GM18870 (cell line): ENCODE measurements around the gene DONSON.
"Not testable (repeated sequence)": the region's sequence is repeated elsewhere in the genome, so short reads cannot be mapped to it uniquely, and the experiment has no call there.

Experiments used
- ATAC-seq: cut with Tn5 transposase; IDR thresholded peaks from one replicate; pipeline ENCODE4 v1.9.1; 2021; ENCODE audit warnings: moderate library complexity; ENCODE audit not compliant: unreplicated experiment

The DONSON gene, protein sequence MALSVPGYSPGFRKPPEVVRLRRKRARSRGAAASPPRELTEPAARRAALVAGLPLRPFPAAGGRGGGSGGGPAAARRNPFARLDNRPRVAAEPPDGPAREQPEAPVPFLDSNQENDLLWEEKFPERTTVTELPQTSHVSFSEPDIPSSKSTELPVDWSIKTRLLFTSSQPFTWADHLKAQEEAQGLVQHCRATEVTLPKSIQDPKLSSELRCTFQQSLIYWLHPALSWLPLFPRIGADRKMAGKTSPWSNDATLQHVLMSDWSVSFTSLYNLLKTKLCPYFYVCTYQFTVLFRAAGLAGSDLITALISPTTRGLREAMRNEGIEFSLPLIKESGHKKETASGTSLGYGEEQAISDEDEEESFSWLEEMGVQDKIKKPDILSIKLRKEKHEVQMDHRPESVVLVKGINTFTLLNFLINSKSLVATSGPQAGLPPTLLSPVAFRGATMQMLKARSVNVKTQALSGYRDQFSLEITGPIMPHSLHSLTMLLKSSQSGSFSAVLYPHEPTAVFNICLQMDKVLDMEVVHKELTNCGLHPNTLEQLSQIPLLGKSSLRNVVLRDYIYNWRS

DNA sequence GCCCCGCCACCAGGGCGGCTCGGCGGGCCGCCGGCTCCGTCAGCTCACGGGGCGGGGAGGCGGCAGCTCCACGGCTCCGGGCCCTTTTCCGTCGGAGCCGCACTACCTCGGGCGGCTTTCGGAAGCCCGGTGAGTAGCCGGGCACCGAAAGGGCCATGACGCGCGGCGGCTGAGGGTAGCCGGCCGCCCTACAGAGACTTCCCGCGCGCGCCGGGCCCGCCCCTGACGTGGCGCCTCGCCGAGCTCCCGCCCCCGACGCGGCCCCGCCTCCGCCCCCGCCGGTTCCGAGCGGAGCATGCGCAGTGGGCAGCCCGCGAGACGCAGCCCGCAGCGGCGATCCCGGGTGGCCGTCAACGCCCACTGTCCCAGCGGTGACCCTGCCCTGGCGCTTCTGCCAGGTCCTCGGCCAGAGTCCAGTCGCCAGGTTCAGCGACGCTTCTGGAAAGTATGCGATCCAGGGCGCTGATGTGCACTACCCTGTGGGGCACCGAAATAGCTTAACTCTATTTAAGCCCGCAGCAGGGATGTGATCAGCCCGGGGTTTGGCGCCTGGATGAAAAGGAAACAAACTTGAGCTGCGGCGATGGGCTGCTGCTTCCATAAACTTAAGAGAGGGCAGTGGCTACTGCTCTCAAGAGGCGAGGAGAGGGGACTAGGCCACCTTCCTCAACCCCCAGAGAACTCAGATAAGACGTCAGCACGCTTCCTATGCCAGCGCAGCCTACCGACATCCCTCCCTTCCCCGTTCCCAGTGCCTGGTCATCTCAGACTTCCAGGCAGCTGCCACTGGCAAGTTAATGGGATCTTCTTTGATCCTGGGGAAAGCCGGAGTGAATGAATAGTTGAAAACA is at the start of gene DONSON:
Gene DONSON (minus strand): TSS at position 200 of the 851 bp plus-strand sequence. CDS start 43 bp downstream, at position 157.
- ATAC-seq = peak; percentile 55

DNA sequence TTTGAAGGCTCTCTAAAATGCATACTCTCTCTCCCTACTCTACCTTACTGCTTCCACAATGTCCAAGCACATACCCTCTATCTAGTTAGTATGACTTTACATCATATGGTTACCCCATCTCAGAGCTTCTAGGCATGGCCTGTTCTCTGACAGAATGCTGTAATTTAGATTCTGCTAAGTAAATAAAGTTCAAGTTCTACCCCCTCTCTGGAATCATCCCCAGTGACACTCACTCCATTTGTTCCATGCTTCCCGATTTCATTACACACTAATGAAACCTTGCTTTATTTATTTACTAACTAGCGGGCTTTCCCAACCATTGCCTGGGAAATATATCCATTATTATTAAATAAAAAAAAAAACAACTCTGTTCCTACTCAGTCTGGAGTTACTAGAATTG is 45.8 kb upstream of the DONSON start:
- no peak for ATAC-seq

DNA sequence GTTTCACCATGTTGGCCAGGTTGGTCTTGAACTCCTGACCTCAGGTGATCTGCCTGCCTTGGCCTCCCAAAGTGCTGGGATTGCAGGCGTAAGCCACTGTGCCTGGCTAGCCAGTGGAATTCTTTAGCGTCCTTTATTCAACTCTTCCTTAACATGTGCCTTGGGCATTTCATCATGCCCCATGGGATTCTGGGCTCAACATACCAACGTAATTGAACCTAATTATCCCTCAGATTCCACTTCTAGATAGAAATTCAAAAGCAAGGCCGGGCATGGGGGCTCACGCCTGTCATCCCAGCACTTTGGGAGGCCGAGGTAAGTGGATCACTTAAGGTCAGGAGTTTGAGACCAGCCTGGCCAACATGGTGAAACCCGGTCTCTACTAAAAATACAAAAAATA is 37.7 kb upstream of the DONSON start:
- not testable (repeated sequence) for ATAC-seq

DNA sequence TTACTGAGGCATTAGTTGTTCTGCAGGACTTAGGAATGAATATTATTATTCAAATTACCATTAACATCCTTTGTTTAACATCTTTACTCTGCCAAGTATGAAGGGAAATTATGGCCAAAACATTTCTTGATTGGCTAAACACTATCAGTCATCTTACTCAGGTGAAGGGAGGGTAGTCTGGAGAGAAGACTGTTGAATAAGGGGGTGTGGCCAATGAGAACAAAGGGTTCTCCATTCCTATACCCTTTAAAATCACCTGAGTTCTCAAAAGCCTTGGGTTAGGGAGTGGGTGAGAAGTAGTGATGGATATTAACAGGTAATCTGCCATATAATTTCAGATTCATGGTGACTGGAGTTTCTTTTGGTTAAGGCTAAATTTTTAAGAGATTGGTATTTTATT is 33.8 kb upstream of the DONSON start:
- no peak for ATAC-seq

DNA sequence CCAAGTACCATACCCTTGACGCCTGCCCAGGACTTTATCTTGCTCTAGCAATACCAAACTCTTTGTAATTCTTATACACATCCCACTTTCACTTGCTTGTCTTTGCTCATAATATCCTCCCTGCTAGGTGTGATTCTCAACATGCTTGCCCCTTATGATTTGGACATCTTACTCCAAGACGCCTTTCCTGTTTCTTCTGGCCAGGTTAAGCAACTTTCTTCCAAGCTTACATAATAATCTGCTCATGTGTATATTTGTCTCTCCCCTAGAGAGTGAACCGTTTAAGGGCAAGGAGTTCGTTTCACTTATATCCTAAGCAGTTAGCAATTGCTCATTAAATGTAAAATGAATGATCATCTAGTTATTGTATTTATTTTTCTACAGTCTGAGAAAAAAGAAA is 31.2 kb upstream of the DONSON start:
- no peak for ATAC-seq

DNA sequence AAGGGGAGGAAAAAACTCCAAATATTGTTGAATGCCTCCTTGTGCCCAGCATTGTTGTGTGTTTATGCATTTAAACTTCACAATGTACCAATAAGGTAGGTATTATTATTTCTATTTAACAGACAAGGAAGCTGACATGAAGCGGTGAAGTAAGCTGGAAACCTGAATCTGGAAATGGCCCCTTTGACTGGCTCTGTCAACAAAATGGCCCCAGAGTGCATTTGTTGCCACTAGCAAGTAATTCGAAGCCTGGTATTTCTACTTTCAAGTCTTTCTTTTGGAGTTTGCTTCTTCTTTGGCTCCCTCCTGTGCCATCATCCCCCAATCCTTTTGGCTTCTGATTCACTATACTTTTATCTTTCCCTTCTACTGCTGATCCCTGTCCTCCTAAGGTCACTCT is 29.9 kb upstream of the DONSON start:
- no peak for ATAC-seq

DNA sequence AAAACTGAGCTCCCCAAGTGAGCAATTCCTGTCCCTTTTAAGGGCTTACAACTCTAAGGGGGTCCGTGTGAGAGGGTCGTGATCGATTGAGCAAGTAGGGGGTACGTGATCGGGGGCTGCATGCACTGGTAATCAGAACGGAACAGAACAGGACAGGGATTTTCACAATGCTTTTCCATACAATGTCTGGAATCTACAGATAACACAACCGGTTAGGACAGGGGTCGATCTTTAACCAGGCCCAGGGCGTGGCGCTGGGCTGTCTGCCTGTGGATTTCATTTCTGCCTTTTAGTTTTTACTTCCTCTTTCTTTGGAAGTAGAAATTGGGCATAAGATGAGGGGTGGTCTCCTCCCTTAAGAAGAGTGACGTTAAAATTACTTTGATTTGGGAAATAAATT is 29.1 kb upstream of the DONSON start:
- not testable (repeated sequence) for ATAC-seq

DNA sequence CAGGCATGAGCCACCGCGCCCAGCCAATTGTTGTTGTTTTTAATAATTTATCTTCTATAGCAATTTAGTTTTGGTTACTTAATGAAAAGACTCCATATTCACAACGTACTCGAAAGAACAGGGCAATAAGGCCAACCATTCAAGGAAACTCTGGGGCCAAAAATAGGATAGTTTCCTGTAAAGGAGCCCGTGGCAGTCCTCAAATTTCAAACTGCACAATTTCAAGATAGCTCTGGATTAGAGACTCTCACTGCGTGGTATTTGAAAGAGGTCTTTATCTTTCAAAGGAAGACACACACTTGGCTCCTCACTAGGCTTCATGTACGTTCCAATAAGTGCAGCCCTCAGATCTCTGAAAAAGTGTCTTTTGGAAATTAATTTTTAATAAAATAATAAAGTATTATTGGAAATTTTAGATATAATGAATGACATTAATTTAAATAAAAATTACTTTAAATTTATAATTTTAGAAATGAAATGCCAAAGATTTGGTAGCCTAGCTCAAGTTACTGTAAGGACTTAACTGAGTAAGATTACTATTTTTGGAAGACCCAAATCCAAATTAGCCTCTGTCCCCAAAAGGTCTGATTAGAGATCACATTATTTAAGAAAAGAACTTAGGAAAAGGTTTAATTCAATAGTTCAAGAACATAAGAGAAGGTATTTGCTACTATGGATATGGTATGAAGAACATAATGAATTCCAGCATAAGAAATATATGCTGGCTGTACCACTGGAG is 22.7 kb upstream of the DONSON start:
- ATAC-seq = no peak

DNA sequence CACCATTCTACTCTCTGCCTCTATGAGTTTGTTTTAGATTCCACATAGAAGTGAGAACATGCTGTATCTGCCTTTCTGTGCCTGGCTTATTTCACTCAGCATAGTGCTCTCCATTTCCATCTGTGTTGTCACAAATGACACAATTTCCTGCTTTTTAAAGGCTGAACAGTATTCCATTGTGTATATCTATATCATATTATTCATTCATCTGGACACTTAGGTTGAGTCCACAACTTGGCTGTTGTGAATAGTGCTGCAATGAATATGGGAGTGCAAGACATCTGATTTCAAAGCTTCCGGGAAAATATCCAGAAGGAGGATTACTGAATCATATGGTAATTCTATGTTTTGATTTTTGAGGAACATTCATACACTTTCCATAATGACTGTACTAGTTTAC is 20.1 kb upstream of the DONSON start:
- ATAC-seq = no peak

DNA sequence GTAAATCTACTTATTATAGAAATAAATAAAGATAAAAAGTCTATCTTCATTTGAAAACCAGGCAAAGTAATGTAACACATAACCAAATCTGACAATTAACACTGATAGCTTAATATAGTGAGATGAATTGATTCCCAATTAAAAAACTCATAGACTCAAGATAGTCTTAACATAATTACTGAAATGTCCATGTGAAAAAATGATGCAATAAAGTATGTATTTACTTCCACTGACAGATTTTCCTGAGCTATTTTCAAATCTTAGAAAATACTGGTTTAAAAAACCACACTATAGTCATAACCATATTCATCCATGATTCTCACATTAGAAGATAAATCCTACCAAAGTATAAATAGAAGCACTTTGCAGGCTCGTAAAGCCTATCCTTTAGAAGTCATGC is 9.6 kb upstream of the DONSON start:
- ATAC-seq = no peak

DNA sequence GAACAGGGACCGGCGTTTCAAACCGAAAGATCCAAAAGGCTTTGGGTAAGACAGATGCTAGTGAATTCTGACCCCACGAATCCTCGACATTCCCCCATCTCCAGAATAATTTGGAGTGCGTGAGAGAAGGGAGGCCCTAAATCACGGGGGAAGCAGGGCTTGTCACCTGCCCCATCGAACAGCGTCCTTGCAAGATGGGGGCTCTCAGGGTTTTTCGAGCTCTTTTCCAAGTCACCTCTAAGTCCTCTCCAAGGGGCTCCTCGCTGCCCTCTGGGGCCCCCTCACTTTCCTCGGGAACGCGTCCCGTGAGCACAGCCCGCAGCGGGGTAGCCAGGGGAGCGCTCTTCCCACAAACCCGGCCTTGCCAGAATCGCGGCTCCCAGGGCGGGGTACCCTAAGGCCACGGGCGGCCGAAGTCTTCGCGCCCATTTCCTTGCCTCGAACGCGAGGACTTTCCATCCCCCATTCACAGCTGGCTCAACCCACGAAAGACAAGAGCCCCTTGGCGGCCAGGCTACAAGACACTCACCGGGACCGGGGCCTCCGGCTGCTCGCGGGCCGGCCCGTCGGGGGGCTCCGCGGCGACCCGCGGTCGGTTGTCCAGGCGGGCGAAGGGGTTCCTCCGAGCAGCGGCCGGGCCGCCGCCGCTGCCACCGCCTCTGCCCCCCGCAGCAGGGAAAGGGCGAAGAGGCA is 546 bp downstream of the DONSON start:
- peak; percentile 6 for ATAC-seq

DNA sequence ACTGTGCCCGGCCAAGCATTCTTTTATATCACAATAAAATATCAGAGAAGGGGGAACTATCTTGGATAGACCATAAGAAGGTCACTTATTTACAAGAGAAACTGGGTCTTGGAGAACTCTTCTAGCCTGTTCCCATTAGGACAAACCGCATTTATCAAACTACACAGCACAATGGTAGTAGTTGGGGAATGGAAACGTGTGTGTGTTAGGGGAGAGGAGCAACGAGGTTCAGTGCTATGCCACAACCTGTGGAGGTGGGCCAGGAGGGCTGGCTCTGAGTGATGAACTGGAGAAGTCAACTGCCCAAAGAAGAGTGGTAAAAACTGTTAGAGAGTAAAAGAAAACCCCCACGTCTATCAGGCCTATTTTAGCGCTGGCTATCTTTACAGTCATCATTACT is 1.6 kb downstream of the DONSON start:
- ATAC-seq = no peak

DNA sequence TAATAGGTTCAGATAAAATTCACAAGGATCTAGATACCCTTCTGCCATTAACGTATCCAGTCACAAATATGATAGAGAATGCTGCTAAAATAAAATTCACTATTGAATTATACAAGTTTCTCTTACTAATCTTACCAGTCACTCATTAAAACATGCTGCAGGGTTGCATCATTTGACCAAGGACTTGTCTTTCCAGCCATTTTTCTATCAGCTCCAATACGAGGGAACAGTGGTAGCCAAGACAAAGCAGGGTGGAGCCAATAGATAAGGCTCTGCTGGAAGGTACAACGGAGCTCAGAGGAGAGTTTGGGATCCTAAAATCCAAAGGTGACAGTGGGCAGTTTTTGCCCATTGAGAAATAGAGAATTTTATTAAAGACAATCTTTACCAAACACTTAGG is 4.0 kb downstream of the DONSON start:
- no peak for ATAC-seq

DNA sequence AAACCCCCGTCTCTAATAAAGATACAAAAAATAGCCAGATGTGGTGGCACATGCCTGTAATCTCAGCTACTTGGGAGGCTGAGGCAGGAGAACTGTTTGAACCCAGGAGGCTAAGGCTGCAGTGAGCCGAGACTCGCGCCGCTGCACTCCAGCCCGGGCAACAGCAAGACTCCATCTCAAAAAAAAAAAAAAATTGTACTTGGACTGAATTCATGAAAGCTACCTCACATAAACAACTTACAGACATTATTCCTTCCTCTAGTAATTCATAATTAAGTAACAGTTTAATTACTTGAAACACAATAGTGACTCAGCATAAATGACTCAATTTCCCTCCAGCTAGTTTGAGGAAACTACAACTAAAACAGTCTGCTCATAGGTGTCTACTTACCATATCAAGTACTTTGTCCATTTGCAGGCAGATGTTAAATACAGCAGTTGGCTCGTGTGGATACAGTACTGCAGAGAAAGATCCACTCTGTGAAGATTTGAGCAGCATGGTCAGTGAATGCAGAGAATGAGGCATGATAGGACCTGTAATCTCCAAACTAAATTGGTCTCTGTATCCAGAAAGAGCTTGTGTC is 9.4 kb downstream of the DONSON start:
- no peak for ATAC-seq

DNA sequence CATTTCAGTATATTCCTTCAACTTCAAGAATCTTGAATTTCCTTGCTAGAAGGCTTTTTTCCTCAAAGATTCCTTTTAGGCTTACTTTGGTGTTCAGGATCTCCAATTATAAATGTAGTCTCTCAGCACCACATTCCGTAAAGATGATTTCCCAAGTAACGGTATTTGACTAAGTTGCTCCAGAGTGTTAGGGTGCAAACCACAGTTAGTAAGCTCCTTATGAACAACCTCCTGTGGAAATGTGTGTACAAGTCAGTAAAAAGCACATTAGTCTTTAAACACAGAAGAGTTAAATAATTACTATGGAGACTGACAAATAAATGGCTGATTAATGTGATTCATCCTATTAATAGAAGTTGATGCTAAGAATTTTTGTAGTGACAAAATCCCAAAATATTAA is 10.3 kb downstream of the DONSON start:
- ATAC-seq = no peak

DNA sequence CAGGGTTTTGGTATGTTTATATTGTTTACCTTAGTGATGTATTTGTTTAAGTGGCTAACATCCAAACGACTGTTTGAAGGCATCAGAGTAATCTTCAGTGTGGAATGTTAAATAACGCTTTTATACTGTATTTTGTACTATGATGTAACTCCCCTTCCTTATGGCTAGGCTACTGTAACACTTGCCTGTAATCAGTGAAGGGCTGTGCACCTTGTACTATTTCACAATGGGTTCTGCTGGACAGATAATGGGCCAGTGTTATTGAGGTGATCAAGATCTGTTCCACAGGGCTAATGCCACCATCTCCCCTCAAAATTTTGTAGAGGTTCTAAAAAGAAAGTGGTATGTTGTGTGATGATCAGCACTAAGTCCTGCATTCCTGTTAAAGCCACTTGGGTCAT is 11.7 kb downstream of the DONSON start:
- not testable (repeated sequence) for ATAC-seq

DNA sequence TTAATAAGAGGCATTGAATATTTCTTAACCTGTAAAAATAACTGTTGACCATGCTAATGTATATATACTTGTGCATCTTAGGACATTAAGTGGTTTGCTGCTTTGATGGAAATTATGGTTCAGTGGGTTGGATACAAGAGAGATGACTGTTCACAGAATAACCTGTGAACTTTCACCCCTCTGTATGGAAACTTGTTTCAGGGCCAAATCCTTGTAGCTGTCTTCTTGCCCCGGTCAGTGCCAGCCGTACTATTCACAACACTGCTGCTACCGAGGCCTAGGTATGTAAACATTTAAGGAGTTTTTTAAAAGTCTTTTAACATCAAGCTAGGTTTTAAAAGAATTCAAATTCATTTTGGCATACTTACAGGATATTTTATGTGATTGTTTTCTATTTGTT is 16.1 kb downstream of the DONSON start:
- no peak for ATAC-seq

DNA sequence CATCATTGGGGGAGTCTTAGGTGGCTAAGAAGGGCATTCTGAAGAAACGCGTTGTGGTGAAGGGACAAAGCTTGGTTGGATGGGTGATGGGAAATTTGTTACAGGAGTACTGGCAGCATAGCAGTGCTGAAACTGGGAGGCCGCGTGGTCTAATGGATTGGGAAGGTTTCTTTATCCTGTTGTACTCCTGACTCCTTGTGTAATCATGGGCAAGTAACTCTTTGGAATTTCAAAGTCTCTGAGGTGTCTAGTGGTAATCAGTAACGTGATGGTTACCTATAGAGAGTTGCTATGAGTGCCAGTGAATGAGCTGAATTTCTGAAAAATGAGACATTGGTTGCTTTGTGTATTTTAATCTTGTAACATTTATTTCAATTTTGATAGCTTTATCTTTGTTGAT is 18.5 kb downstream of the DONSON start:
- no peak for ATAC-seq

DNA sequence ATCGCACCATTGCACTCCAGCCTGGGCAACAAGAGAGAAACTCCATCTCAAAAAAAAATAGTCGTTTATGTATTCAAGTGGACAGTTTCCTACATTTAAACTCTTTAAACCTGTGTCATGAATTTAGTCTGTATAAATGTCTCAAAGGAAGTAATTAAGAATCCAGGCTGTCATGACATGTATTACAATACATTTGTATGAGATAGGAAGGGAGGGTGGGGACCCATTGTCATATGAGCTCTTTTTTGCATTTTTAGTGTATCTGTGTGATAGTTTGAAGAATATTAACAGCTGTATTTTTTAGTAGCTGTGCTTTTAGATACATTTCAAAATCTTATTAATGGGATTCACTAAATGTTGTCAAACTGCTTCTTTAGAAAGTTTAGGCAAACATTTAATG is 20.0 kb downstream of the DONSON start:
- ATAC-seq = no peak

DNA sequence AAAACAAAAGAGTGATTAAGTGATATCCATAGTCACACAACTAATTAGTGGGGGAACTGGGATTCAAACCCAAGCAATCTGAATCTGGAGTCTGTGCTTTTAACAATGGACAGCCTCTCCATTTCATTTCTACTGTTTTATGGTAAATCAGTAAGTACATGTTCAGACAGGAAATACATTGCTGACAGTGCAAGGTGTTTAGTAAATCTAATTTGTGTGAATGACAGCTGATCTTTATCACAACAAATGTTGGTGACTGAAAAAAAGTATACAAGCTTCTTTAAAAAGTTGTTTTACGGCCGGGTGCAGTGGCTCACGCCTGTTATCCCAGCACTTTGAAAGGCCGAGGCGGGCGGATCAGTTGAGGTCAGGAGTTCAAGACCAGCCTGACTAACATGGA is 20.6 kb downstream of the DONSON start:
- no peak for ATAC-seq
